Endothelial cell of umbilical vein (primary cell): Measurements from ENCODE around the gene CCR4. TPM values are rescaled to one million over a fixed set of nuclear protein-coding genes. Genes with fewer than 3 reads are reported as not detected.

Source experiments
- BruUV-seq: library from RNA; stranded (reverse); fragments of 400-500 nt; replicated peaks from 2 replicates; lab custom pipeline; 2021; lab: Mats Ljungman, UMichigan
- CTCF ChIA-PET: fragments of 300-600, 350-600 bp; sonication (Branson Sonifier 250); formaldehyde crosslinking; loops from one replicate; lab custom pipeline; 2021; ENCODE audit warnings: antibody characterized with exemption, inconsistent platforms; lab: Charles Lee
- POLR2A ChIA-PET: fragments of 300-600, 350-600 bp; sonication (Branson Sonifier 250); formaldehyde crosslinking; loops from one replicate; lab custom pipeline; 2021; ENCODE audit warnings: antibody characterized with exemption, inconsistent platforms; lab: Charles Lee
- DNase-seq: peaks from one replicate; pipeline ENCODE4 v3.0.0-alpha.2; 2011; ENCODE audit warnings: low read depth, low spot score
- FAIRE-seq: peaks from 2 replicates; lab custom pipeline; 2011; peaks lifted over from hg19 to GRCh38; lab: Jason Lieb, UNC
- H2AFZ ChIP-seq: 2 replicates; pipeline ENCODE4 v1.6.0; 2012; ENCODE audit warnings: low read depth, low read length, control low read depth, inconsistent platforms
- H3K27ac ChIP-seq: 2 replicates; pipeline ENCODE4 v1.5.1; 2011; ENCODE audit warnings: low read depth, mild to moderate bottlenecking, control low read depth, low read length, moderate library complexity; ENCODE audit not compliant: insufficient read depth
- H3K27me3 ChIP-seq, 2 experiments: 2 replicates each; pipeline versions ENCODE4 v1.6.0 to v1.6.1; 2011; ENCODE audit warnings: low read length in 2 of 2, mixed read lengths in 1 of 2; ENCODE audit not compliant: control insufficient read depth in 2 of 2, insufficient read depth in 2 of 2
- H3K36me3 ChIP-seq, 2 experiments: 2 replicates in 1 of 2; 3 replicates in 1 of 2; pipeline ENCODE4 v1.5.1; 2011; ENCODE audit warnings: low read length in 2 of 2, mild to moderate bottlenecking in 1 of 2, moderate library complexity in 1 of 2; ENCODE audit not compliant: control insufficient read depth in 2 of 2, insufficient read depth in 2 of 2; ENCODE audit errors: extremely low read depth in 1 of 2
- H3K4me1 ChIP-seq: 3 replicates; pipeline ENCODE4 v1.5.1; 2011; ENCODE audit warnings: mild to moderate bottlenecking, low read length; ENCODE audit not compliant: control insufficient read depth, insufficient read depth; ENCODE audit errors: extremely low read depth
- H3K4me2 ChIP-seq: 2 replicates; pipeline ENCODE4 v1.6.1; 2011; ENCODE audit warnings: low read length, control low read depth, mixed read lengths; ENCODE audit not compliant: insufficient read depth
- H3K4me3 ChIP-seq, 3 experiments: fragments of 200-600 bp in 1 of 3; sonication (generic), shearing (Covaris generic) in 1 of 3; replicated peaks in 1 of 3; 2 replicates each; pipeline ENCODE4 v1.5.1; 2011 to 2016; ENCODE audit warnings: control low read depth in 3 of 3, low read length in 3 of 3, mild to moderate bottlenecking in 2 of 3, inconsistent platforms in 1 of 3, low read depth in 1 of 3, moderate library complexity in 1 of 3; ENCODE audit not compliant: insufficient read depth in 1 of 3
- H3K79me2 ChIP-seq: 2 replicates; pipeline ENCODE4 v1.6.0; 2012; ENCODE audit warnings: low read length, inconsistent platforms; ENCODE audit not compliant: control insufficient read depth, insufficient read depth
- H3K9ac ChIP-seq: replicated peaks from 2 replicates; pipeline ENCODE3; 2011; ENCODE audit warnings: low read length, control low read depth; ENCODE audit not compliant: insufficient read depth; ENCODE audit errors: extremely low read depth
- H3K9me1 ChIP-seq: replicated peaks from 3 replicates; pipeline ENCODE4 v1.6.0; 2011; ENCODE audit warnings: mild to moderate bottlenecking, low read length; ENCODE audit not compliant: control insufficient read depth, insufficient read depth; ENCODE audit errors: extremely low read depth
- H3K9me3 ChIP-seq: replicated peaks from 2 replicates; pipeline ENCODE4 v1.5.1; 2012; ENCODE audit warnings: low read length, inconsistent platforms; ENCODE audit not compliant: control insufficient read depth, insufficient read depth
- H4K20me1 ChIP-seq: replicated peaks from 2 replicates; pipeline ENCODE3; 2011; ENCODE audit warnings: mild to moderate bottlenecking, low read length; ENCODE audit not compliant: control insufficient read depth, insufficient read depth; ENCODE audit errors: extremely low read depth
- EZH2 ChIP-seq: IDR thresholded peaks from 2 replicates; pipeline ENCODE4 v1.6.1; 2012; ENCODE audit warnings: borderline replicate concordance, low read depth, mild to moderate bottlenecking, moderate library complexity, low read length, inconsistent platforms; ENCODE audit not compliant: severe bottlenecking
- FOS ChIP-seq: IDR thresholded peaks from 2 replicates; pipeline ENCODE4 v1.6.1; 2011; ENCODE audit warnings: mild to moderate bottlenecking, low read length, moderate library complexity, borderline replicate concordance; ENCODE audit not compliant: insufficient read depth
- GATA2 ChIP-seq: IDR thresholded peaks from 2 replicates; pipeline ENCODE4 v1.7.0; 2011; ENCODE audit warnings: low read depth, mild to moderate bottlenecking, moderate library complexity, mixed read lengths, low read length; ENCODE audit not compliant: insufficient read length, insufficient read depth
- JUN ChIP-seq: IDR thresholded peaks from 2 replicates; pipeline ENCODE4 v1.6.1; 2011; ENCODE audit warnings: borderline replicate concordance, low read depth; ENCODE audit not compliant: insufficient read length, insufficient read depth
- MYC ChIP-seq: IDR thresholded peaks from one replicate; pipeline ENCODE4 v1.6.1; 2011; ENCODE audit warnings: mild to moderate bottlenecking, low read depth, low read length
- POLR2A ChIP-seq: IDR thresholded peaks from 2 replicates; pipeline ENCODE4 v1.6.1; 2012; ENCODE audit warnings: low read depth, mild to moderate bottlenecking, control low read depth, low read length
- POLR2AphosphoS5 ChIP-seq: IDR thresholded peaks from 2 replicates; pipeline ENCODE4 v1.6.1; 2012; ENCODE audit warnings: low read depth, mild to moderate bottlenecking, control low read depth, low read length, moderate library complexity; ENCODE audit not compliant: insufficient read depth
- dilution Hi-C: fragments of 300-500 bp; cut with MboI; formaldehyde crosslinking; loops from one replicate; pipeline ENCODE4 v1.15.0; 2019; ENCODE audit warnings: low sequenced_read_pairs; ENCODE audit not compliant: extremely low pct_ligation_motif_present
- intact Hi-C: fragments of 100-400 bp; cut with micrococcal nuclease; formaldehyde crosslinking; loops from one replicate; pipeline ENCODE4 v1.10.0; 2022
- polyA plus RNA-seq, 4 experiments: library from polyadenylated mRNA; depleted of rRNA in 3 of 4; stranded (reverse) in 3 of 4; unstranded in 1 of 4; fragments of >200 nt; gene quantifications; 2 replicates each; pipeline versions ENCODE4 v1.2.1 to v1.2.3, GENCODE V29; 2011 to 2012; ENCODE audit warnings: missing spikeins in 1 of 4
- total RNA-seq: library from RNA; stranded (reverse); gene quantifications from 2 replicates; pipeline ENCODE4 v1.2.3, GENCODE V29; 2021
- TF ChIP-seq, protein P1 (sequence below), 2 donors: IDR thresholded peaks; 1 replicate in 1 of 2; 2 replicates in 1 of 2; pipeline ENCODE4 v1.5.1; 2011; ENCODE audit warnings: low read length in 2 of 2, mild to moderate bottlenecking in 2 of 2, moderate library complexity in 2 of 2, control low read depth in 1 of 2, inconsistent platforms in 1 of 2, low read depth in 1 of 2; ENCODE audit not compliant: insufficient read depth in 1 of 2; ENCODE audit errors: extremely low read depth in 1 of 2
- TF ChIP-seq, protein P2 (sequence below): IDR thresholded peaks from 2 replicates; pipeline ENCODE4 v1.6.1; 2011; ENCODE audit not compliant: insufficient read depth, insufficient read length

The CCR4 gene
- total and polyA plus RNA-seq, 2 donors (not counting 3 experiments of a cell fraction or from before 2014, with no cell fraction given), result not detected

DNA sequence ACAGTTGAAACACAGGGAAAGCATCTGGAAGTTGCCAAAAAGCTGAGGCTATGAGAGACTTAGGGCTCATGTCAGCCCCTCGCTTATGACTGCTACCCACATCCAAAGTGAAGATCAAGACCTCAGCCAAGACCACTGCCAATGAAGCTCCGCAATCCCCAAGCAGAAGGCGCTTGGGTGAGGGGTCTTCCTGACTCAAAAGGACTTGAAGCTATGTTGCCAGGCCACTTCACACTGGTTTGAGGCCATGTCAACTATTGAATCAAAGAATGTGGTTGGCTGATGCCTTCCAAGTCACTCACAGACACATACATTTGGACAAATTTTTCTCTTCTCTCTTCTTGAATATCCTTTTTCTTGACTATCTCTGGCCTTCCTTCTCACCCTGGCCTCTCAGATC, 928 bp upstream of the CCR4 start:
- dilution Hi-C loops, result no loop called here
- Histone ChIP-seq H3K27ac (no peak overlapping the region), H3K4me2 (no peak overlapping the region), H4K20me1 (no peaks in the 10 kb centered on the region), H3K79me2 (no peaks in the 10 kb centered on the region), H3K9me3 (no peaks in the 10 kb centered on the region), H2AFZ (no peak overlapping the region), H3K36me3 (no peaks in the 10 kb centered on the region), H3K27me3 (no peaks in the 10 kb centered on the region), H3K4me1 (peaks cover 5% of the 10 kb centered on the region), H3K9ac (no peak overlapping the region), H3K9me1 (no peaks in the 10 kb centered on the region), H3K4me3 (no peak overlapping the region)
- ChIA-PET POLR2A (no interaction called here), CTCF (interaction anchor here (1.5 to 5.8 kb wide), 4 partner anchors 54 to 837 kb away, joined by 3 to 91 read pairs (median 26); no protein-coding TSS in a partner anchor)
- TF ChIP-seq POLR2A, result no peak
- no peak for TF ChIP-seq EZH2
- no peak for TF ChIP-seq GATA2
- no peak for TF ChIP-seq JUN
- TF ChIP-seq, protein P1, sequence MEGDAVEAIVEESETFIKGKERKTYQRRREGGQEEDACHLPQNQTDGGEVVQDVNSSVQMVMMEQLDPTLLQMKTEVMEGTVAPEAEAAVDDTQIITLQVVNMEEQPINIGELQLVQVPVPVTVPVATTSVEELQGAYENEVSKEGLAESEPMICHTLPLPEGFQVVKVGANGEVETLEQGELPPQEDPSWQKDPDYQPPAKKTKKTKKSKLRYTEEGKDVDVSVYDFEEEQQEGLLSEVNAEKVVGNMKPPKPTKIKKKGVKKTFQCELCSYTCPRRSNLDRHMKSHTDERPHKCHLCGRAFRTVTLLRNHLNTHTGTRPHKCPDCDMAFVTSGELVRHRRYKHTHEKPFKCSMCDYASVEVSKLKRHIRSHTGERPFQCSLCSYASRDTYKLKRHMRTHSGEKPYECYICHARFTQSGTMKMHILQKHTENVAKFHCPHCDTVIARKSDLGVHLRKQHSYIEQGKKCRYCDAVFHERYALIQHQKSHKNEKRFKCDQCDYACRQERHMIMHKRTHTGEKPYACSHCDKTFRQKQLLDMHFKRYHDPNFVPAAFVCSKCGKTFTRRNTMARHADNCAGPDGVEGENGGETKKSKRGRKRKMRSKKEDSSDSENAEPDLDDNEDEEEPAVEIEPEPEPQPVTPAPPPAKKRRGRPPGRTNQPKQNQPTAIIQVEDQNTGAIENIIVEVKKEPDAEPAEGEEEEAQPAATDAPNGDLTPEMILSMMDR (IDR thresholded peaks at IDR 0.05; ENCODE audit: extremely low read depth in 1 of 2, insufficient read depth in 1 of 2, low read depth in 1 of 2, low read length in 2 of 2), result no peak
- no peak for TF ChIP-seq FOS
- TF ChIP-seq MYC, result no peak
- TF ChIP-seq, protein P2, sequence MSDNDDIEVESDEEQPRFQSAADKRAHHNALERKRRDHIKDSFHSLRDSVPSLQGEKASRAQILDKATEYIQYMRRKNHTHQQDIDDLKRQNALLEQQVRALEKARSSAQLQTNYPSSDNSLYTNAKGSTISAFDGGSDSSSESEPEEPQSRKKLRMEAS, result no peak
- TF ChIP-seq POLR2AphosphoS5, result no peak
- FAIRE-seq, result no peak
- no peak for DNase-seq
- BruUV-seq, result no TSS peak
- intact Hi-C loops, result no loop called here
